Calu3 (cell line): ENCODE results near the gene ZACN. TPM values are rescaled to one million over a fixed set of nuclear protein-coding genes. Genes with fewer than 3 reads are reported as not detected.
"Not testable (repeated sequence)": the region's sequence is repeated elsewhere in the genome, so short reads cannot be mapped to it uniquely, and the experiment has no call there.

Source experiments
- BruUV-seq: library from RNA; stranded (reverse); fragments of 400-500 nt; replicated peaks from 2 replicates; lab custom pipeline; 2021; lab: Mats Ljungman, UMichigan
- CTCF ChIA-PET: fragments of 300-600 bp; sonication (Branson Sonifier 250); formaldehyde crosslinking; loops from one replicate; lab custom pipeline; 2022; ENCODE audit warnings: antibody characterized with exemption; lab: Charles Lee
- DNase-seq: peaks from one replicate; pipeline ENCODE4 v3.0.0; 2022
- H3K27ac Mint-ChIP-seq: one replicate; pipeline ENCODE4 v1.8.0; 2022; ENCODE audit warnings: mixed read lengths; ENCODE audit not compliant: unreplicated experiment
- H3K27me3 Mint-ChIP-seq: one replicate; pipeline ENCODE4 v1.8.0; 2022; ENCODE audit warnings: mixed read lengths; ENCODE audit not compliant: unreplicated experiment
- H3K36me3 Mint-ChIP-seq: one replicate; pipeline ENCODE4 v1.8.0; 2022; ENCODE audit warnings: mild to moderate bottlenecking, moderate library complexity, mixed read lengths; ENCODE audit not compliant: insufficient read depth, unreplicated experiment
- H3K4me1 Mint-ChIP-seq: one replicate; pipeline ENCODE4 v1.8.0; 2022; ENCODE audit warnings: mild to moderate bottlenecking, low read depth, mixed read lengths; ENCODE audit not compliant: unreplicated experiment
- H3K4me3 Mint-ChIP-seq: one replicate; pipeline ENCODE4 v1.8.0; 2022; ENCODE audit warnings: mild to moderate bottlenecking, low read depth, moderate library complexity, mixed read lengths; ENCODE audit not compliant: unreplicated experiment
- H3K9me3 Mint-ChIP-seq: one replicate; pipeline ENCODE4 v1.8.0; 2022; ENCODE audit warnings: low read depth, mixed read lengths; ENCODE audit not compliant: unreplicated experiment
- CTCF ChIP-seq: fragments of 200-600 bp; IDR thresholded peaks from one replicate; pipeline ENCODE4 v1.8.0; 2022; ENCODE audit warnings: antibody characterized with exemption; ENCODE audit not compliant: unreplicated experiment
- intact Hi-C: fragments of 100-400 bp; cut with micrococcal nuclease; formaldehyde crosslinking; loops from one replicate; pipeline ENCODE4 v1.10.0; 2022; ENCODE audit not compliant: unreplicated experiment
- total RNA-seq: library from RNA; stranded (reverse); gene quantifications from 2 replicates; pipeline ENCODE4 v1.2.3, GENCODE V29; 2022

The ZACN gene
- total RNA-seq, 1 experiment from 2014 or later: 0.17 TPM

GRCh38 chr17:76076765-76077583 is 2.0 kb upstream of the ZACN start:
- peaks cover 56% of the 10 kb centered on the region for H3K27me3 Mint-ChIP-seq

GRCh38 chr17:76077584-76078110 is 1.3 kb upstream of the ZACN start:
- intact Hi-C loops: no loop called here
- peaks cover 53% of the 10 kb centered on the region for H3K36me3 Mint-ChIP-seq
- H3K27me3 Mint-ChIP-seq: peaks cover 56% of the 10 kb centered on the region
- H3K27ac Mint-ChIP-seq: no peak overlapping the region
- H3K4me1 Mint-ChIP-seq: peaks cover 11% of the 10 kb centered on the region
- BruUV-seq: no TSS peak
- no peak for DNase-seq
- CTCF ChIA-PET: interaction anchor here (0.6 to 0.7 kb wide), 4 partner anchors 28 to 1902 kb away, joined by 3 to 9 read pairs (median 4); no protein-coding TSS in a partner anchor
- no peak overlapping the region for H3K4me3 Mint-ChIP-seq
- no peak for TF ChIP-seq CTCF
- H3K9me3 Mint-ChIP-seq: no peaks in the 10 kb centered on the region

More at GRCh38 chr17:76076765-76077583, 2.0 kb upstream of the ZACN start:
- no peak for TF ChIP-seq CTCF
- CTCF ChIA-PET: interaction anchor here (0.6 kb wide), 1 partner anchor 29 kb away, joined by 3 read pairs; no protein-coding TSS in a partner anchor
- Mint-ChIP-seq H3K9me3 (no peaks in the 10 kb centered on the region), H3K27ac (no peak overlapping the region), H3K4me3 (peak overlapping the region; percentile 67), H3K4me1 (peaks cover 11% of the 10 kb centered on the region), H3K36me3 (peaks cover 54% of the 10 kb centered on the region)
- BruUV-seq: no TSS peak
- intact Hi-C loops: no loop called here
- DNase-seq: no peak

- BruUV-seq, intact Hi-C loops, DNase-seq, H3K4me3 Mint-ChIP-seq, CTCF ChIA-PET, H3K9me3 Mint-ChIP-seq: not testable (repeated sequence)
- peak overlapping the region; percentile 31 for H3K27ac Mint-ChIP-seq
- H3K4me1 Mint-ChIP-seq: peaks cover 11% of the 10 kb centered on the region
- H3K36me3 Mint-ChIP-seq: peaks cover 47% of the 10 kb centered on the region
- peaks cover 56% of the 10 kb centered on the region for H3K27me3 Mint-ChIP-seq
Measured at GRCh38 chr17:76078370-76078769, 612 bp upstream of the ZACN start.

- Mint-ChIP-seq H3K4me3 (no peak overlapping the region), H3K27me3 (peaks cover 52% of the 10 kb centered on the region), H3K4me1 (peaks cover 10% of the 10 kb centered on the region), H3K9me3 (no peaks in the 10 kb centered on the region), H3K36me3 (peaks cover 51% of the 10 kb centered on the region), H3K27ac (no peak overlapping the region)
- CTCF ChIA-PET: interaction anchor here (1.6 kb wide), 1 partner anchor 65 kb away, joined by 6 read pairs; no protein-coding TSS in a partner anchor
- no peak for DNase-seq
- intact Hi-C loops: no loop called here
- TF ChIP-seq CTCF: no peak
- BruUV-seq: TSS peak; percentile 3
Measured at GRCh38 chr17:76079535-76079955, 563 bp downstream of the ZACN start.
